ENCODE data around the gene SPSB1. TPM values are rescaled to one million over a fixed set of nuclear protein-coding genes. Genes with fewer than 3 reads are reported as not detected.

The SPSB1 gene
- total RNA-seq, 1 donor from 2014 or later = 17.6 TPM

GRCh38 chr1:9249263-9249533 lies 43.5 kb upstream of the SPSB1 start:
- H3K4me1 ChIP-seq = peaks cover 100% of the 10 kb centered on the region
- no peak overlapping the region for H3K4me3 ChIP-seq
- H3K36me3 ChIP-seq = peaks cover 28% of the 10 kb centered on the region
- DNase-seq = no peak
- intact Hi-C loops (cut with micrococcal nuclease) = no loop called here
- peak overlapping the region; percentile 97 for H3K27ac ChIP-seq (replicated peaks)
- H3K27me3 ChIP-seq (ENCODE audit: low read depth) = no peaks in the 10 kb centered on the region
- H3K9me3 ChIP-seq (replicated peaks) = no peaks in the 10 kb centered on the region
- no peak for TF ChIP-seq CTCF (IDR thresholded peaks at IDR 0.05; ENCODE audit: borderline replicate concordance)

DNA sequence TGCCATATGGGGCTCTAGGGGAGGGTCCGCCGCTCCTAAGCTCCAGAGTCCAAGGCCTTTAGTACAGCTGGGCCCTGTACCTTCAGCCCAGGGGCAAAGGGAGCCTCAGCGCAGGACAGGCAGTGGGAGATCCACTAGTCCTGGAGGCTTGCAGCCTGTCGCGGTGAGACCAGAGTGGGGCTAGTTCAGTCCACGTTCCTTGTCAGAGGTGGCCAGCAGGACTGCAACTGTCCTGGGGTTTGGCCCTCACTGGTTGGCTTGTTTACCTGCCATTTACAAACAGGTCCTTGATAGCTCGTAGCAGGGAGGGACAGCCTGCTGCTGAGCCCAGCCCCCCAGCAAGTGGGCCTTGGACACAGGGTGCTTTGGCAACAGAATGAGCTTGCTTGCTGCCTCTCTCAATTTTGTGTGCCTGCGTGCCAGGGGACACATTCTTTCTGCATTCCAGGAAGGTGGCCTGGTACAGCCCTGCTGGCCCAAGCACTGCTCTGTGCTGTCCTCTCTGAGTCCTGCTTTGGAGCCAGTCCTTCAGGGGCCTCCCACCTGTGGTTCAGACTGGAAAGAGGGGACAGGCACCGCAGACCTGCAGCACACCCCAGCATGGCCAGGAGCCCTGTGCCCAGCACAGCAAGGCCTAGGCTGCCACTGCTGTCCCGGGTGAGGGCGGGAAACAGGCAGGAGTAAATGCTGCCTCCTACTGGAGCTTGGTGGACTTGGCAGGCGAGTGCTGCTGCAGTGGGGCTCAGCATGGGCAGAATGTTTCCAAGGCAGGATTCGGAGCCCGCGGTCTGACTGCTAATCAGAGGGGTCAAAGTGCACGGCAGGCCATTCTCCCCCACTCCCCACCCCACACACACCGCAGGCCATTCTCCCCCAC lies 42.9 kb upstream of the SPSB1 start:
- intact Hi-C loops (cut with micrococcal nuclease) = no loop called here
- H3K4me1 ChIP-seq = peaks cover 100% of the 10 kb centered on the region
- H3K36me3 ChIP-seq = peaks cover 28% of the 10 kb centered on the region
- peak; percentile 59 for TF ChIP-seq CTCF (IDR thresholded peaks at IDR 0.05; ENCODE audit: borderline replicate concordance)
- no peaks in the 10 kb centered on the region for H3K9me3 ChIP-seq (replicated peaks)
- no peaks in the 10 kb centered on the region for H3K27me3 ChIP-seq (ENCODE audit: low read depth)
- peak overlapping the region; percentile 42 for H3K4me3 ChIP-seq
- H3K27ac ChIP-seq (replicated peaks) = peak overlapping the region; percentile 97
- peak; percentile 69 for DNase-seq

- H3K4me1 ChIP-seq = peaks cover 92% of the 10 kb centered on the region
- no peak for TF ChIP-seq CTCF (IDR thresholded peaks at IDR 0.05; ENCODE audit: borderline replicate concordance)
- H3K4me3 ChIP-seq = peak overlapping the region; percentile 42
- H3K36me3 ChIP-seq = peaks cover 25% of the 10 kb centered on the region
- no peaks in the 10 kb centered on the region for H3K9me3 ChIP-seq (replicated peaks)
- H3K27ac ChIP-seq (replicated peaks) = peak overlapping the region; percentile 97
- DNase-seq = no peak
- no peaks in the 10 kb centered on the region for H3K27me3 ChIP-seq (ENCODE audit: low read depth)
- intact Hi-C loops (cut with micrococcal nuclease) = no loop called here
Observed at GRCh38 chr1:9250411-9251381, 42.0 kb upstream of the SPSB1 start.

DNA sequence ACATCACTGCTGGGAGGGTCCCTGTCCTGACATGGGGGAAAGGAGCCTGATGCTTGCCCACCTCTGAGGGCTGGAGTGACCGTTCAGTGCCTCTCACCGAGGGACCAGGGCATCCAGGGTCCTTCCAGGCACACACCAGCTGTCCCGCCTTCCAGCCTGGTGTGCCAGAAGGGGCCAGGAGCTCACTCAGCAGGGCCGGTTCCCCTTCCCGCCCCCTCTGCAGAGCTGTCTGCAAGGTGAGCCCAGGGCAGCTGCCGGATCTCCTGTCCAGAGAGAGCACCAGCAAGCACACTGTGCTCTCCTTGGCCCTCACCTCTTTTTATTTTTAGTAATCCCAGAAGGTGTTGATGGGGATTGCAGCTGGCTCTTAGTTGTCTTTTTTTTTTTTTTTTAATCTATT lies 41.2 kb upstream of the SPSB1 start:
- Histone ChIP-seq H3K36me3 (peaks cover 26% of the 10 kb centered on the region), H3K4me3 (peak overlapping the region; percentile 42), H3K9me3 (replicated peaks) (no peaks in the 10 kb centered on the region), H3K4me1 (peaks cover 87% of the 10 kb centered on the region), H3K27me3 (ENCODE audit: low read depth) (no peaks in the 10 kb centered on the region), H3K27ac (replicated peaks) (peak overlapping the region; percentile 97)
- intact Hi-C loops (cut with micrococcal nuclease) = no loop called here
- no peak for TF ChIP-seq CTCF (IDR thresholded peaks at IDR 0.05; ENCODE audit: borderline replicate concordance)
- DNase-seq = peak; percentile 52

DNA sequence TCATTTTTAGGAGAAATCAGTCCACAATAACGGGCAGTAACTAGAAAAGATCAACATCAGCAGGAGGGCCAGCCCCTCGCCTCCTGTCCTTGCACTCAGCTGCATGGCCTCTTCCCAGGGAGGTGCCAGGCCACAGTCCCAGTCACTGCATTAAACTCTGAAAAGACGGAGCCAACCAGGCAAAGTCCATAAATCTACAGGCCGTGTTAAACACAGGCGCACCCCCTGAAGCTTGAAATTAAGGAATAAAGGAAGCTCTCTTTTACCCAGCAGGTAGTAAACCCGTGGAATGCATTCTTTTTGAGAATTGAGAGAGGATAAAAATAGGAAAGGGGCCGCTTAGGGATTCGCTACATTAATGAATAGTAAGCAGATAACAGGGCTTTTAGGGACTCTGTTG lies 39.7 kb upstream of the SPSB1 start:
- Histone ChIP-seq H3K4me1 (peaks cover 72% of the 10 kb centered on the region), H3K4me3 (no peak overlapping the region), H3K27ac (replicated peaks) (peak overlapping the region; percentile 97), H3K36me3 (peaks cover 15% of the 10 kb centered on the region), H3K9me3 (replicated peaks) (no peaks in the 10 kb centered on the region), H3K27me3 (ENCODE audit: low read depth) (no peaks in the 10 kb centered on the region)
- TF ChIP-seq CTCF (IDR thresholded peaks at IDR 0.05; ENCODE audit: borderline replicate concordance) = no peak
- DNase-seq = no peak
- intact Hi-C loops (cut with micrococcal nuclease) = no loop called here
